Cerebellar cortex (tissue), 1 donor: ENCODE data around the gene BABAM1.
A peak's percentile ranks its signal among the peaks of the same experiment; 100 is the strongest.
"Not testable (repeated sequence)": the region's sequence is repeated elsewhere in the genome, so short reads cannot be mapped to it uniquely, and the experiment has no call there.

ENCODE experiments used
- DNase-seq: peaks from one replicate; pipeline ENCODE4 v3.0.0-alpha.2; 2015; ENCODE audit warnings: low spot score

The BABAM1 gene

DNA sequence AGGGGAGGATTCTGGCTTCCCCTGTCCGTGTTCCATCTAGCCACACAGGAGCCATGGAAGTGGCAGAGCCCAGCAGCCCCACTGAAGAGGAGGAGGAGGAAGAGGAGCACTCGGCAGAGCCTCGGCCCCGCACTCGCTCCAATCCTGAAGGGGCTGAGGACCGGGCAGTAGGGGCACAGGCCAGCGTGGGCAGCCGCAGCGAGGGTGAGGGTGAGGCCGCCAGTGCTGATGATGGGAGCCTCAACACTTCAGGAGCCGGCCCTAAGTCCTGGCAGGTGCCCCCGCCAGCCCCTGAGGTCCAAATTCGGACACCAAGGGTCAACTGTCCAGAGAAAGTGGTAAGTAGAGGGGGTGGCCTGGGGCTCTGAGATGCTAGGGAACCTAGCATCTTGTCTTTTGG is 1.5 kb downstream of the BABAM1 start:
- DNase-seq: no peak

DNA sequence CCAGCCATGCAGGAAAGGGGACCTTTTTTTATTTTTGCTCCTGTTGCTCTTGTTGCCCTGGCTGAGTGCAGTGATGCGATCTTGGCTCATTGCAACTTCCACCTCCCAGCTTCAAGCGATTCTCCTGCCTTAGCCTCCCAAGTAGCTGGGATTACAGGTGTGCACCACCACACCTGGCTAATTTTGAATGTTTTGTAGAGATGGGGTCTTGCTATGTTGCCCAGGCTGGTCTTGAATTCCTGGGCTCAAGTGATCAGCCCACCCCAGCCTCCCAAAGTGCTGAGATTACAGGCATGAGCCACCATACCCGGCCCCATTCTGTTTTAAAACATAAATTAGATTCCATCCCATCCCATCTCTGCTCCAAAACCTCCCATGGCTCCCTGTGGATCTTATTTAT is 7.6 kb downstream of the BABAM1 start:
- not testable (repeated sequence) for DNase-seq

DNA sequence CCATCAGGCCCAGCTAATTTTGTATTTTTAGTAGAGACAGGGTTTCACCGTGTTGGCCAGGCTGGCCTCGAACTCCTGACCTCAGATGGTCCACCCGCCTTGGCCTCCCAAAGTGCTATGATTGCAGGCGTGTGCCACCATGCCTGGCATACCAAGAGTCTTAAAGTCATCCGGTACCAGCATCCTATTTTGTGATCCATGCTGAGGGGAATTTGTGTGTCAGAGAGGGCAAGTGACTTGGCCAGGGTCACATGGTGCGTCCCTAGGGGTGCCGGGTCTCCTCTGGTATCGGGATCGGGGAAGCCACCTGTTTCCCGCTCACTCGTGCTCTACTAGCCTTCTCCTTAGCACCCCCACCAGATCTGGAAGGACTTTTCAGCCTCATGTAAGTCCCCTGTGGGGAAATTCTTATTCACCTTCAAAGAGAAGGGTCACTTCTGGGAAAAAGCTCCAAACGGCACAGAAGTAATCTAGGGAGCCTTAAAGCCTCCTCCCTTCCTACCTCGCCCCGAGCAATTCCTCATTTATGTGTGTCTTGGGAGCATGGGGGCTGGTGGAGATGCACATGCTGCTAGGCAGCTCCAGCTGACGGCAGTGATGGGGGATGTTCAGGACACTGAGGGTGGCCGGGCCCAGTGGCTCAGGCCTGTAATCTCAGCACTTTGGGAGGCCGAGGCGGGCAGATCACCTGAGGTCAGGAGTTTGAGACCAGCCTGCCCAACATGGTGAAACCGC is 8.4 kb downstream of the BABAM1 start:
- DNase-seq: no peak

DNA sequence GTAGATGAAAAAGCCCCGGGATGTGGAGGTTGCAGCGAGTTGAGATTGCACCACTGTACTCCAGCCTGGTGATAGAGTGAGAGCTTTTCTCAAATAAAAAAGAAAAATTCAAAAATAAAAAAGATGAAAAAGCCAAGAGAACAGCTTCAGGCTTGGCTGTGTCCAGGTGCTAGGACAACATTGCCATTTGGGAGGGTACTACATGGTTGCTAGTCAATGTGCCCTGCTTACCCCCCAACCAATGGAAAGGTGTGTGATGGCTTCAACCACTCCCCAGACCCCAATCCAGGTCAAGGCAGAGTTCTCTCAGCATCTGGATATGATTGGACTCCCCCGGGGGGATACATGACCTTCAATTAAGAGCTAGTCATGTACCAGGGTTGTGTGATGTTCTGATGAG is 12.2 kb downstream of the BABAM1 start:
- no peak for DNase-seq

DNA sequence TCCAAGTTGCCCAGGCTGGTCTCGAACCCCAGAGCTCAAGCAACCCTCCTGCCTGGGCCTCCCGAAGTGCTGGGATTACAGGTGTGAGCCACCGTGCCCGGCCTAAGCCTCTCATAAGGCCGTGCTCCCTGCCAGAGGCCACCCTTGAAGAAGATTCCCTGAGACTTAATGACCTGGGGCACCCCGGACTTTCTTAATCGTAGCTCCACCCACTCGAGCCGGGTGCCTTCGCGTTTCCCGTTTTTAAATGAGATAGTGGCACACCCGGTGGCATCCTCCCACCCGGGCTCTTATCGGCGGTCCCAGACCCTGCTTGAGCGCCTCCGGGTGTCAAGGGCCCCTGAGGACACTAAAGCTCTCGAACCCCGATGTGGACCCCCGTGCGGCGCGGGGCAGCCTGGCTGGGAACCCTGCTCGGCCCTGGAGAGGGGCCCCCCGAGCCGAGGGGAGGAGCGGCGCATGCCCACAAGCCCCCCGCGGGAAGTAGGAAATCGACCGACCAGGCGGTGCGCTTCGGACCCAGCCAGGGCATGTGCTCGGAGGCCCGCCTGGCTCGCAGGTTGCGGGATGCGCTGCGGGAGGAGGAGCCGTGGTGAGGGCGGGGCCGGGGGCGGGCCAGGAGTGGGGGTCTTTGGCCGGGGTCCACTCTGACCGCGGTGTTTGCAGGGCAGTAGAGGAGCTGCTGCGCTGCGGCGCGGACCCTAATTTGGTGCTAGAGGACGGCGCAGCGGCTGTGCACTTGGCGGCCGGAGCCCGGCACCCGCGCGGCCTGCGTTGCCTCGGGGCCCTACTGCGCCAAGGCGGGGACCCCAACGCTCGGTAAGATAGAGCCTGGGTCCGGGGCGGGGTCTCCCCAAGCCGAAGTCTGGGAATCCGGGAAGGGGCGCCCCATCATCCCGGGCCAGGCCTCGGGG is 14.4 kb downstream of the BABAM1 start, which contains the start of gene ANKLE1:
Gene ANKLE1, plus strand, starts transcription at position 511 of the 914 bp plus-strand sequence. Its CDS starts 20 bp downstream, at position 531.
- DNase-seq: no peak

DNA sequence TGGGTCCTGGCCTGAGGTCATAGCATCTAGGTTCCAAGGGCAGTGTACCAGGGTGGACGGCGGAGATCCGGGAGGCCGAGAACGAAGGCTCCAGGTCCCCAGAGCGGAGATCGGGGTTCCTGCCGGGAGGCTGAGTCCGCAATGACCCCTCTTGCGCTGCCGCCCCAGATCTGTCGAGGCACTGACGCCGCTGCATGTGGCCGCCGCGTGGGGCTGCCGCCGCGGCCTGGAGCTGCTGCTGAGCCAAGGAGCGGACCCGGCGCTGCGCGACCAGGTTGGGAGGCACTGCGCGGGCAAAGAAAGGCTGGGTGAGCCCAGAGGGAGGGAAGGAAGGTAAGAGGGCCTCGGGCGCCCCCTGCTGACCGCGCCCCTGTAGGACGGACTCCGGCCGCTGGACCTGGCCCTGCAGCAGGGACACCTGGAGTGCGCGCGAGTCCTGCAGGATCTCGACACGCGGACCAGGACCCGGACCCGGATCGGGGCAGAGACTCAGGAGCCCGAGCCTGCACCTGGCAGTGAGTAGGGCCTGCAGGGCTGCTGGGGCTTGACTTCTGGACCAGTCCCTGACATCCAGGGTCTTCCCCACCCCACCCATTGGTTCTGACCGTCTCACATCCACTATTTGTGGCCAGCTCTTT is 15.4 kb downstream of the BABAM1 start:
- peak; percentile 85 for DNase-seq

DNA sequence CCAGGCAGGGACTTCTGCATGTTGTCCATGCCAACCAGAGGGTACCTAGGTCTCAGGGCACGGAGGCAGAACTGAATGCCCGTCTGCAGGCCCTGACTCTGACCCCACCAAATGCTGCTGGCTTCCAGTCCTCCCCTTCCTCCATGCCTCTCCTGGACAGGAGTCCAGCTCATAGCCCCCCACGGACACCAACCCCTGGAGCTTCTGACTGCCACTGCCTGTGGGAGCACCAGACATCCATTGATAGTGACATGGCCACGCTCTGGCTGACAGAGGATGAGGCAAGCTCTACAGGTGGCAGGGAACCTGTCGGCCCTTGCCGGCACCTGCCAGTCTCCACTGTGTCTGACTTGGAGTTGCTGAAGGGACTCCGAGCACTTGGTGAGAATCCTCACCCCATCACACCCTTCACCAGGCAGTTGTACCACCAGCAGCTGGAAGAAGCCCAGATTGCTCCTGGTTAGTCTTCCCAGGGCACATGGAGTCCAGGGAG is 16.3 kb downstream of the BABAM1 start:
- DNase-seq: no peak

DNA sequence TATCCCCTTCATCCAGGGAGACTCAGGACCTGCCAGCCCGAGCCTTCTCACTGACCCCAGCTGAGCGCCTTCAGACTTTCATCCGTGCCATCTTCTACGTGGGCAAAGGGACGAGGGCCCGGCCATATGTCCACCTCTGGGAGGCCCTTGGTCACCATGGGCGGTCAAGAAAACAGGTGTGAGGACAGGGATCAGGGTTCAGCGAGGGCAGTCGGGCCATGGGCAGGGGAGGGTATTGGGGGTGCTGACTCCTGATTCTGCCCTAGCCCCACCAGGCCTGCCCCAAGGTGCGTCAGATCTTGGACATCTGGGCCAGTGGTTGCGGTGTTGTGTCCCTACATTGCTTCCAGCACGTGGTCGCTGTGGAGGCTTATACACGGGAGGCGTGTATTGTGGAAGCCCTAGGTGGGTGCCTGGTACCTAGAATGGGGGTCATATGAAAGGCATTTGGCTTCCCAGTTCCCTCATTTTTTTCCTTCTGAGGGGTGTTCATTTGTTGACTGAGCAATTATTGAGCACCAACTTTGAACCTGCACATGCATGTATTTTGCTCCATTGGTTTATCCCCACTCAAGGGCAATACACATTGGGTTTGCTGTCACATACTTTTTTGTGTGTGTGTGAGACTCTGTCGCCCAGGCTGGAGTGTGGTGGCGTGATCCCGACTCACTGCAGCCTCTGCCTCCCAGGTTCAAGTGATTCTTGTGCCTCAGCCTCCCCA is 18.3 kb downstream of the BABAM1 start:
- no peak for DNase-seq

DNA sequence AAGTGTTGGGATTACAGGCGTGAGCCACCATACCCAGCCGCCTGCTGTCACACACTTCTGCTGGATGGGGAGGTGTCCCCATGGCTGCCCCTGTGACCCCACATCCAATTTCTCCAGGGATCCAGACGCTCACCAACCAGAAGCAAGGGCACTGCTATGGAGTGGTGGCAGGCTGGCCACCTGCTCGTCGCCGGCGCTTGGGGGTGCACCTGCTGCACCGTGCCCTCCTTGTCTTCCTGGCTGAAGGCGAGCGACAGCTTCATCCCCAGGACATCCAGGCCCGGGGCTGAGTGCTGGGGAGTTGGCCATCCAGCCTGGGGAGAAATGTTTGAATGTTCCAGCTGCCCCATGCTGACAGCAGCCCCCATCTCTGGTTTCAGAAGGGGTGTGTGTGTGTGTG is 19.0 kb downstream of the BABAM1 start:
- no peak for DNase-seq

DNA sequence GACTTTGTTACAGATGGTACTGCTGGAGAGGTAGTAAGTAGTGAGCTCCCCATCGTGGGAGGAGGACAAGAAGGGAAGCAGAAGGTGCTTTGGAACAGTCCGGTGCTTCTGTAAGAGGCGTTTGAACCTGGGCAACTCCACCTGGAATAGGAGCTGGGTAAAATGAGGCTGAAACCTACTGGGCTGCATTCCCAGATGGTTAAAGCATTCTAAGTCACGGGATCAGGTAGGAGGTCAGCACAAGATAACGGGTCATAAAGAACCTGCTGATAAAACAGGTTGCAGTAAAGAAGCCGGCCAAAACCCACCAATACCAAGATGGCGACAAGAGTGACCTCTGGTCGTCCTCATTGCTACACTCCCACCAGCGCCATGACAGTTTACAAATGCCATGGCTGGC is 19.5 kb downstream of the BABAM1 start:
- no peak for DNase-seq

DNA sequence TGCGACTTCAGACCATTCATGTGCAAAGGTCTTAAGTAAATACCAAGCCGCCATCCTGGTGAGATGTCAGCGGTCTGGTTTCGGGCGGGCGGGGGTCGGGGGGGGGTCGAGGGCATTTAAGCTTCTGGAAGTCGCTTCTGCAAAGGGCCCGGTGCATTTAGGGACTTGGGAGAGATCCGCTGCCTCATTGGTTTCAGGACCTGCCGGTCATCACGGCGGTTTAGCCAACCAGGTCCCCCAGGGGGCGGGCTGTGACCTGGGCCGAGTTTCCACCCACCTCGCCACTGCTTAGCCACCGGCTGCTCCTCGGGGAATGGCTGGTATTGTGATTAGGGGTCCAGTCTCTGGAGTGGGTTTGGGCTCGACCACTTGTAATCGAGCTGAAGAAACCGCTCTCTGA is 22.2 kb downstream of the BABAM1 start:
- peak; percentile 66 for DNase-seq

DNA sequence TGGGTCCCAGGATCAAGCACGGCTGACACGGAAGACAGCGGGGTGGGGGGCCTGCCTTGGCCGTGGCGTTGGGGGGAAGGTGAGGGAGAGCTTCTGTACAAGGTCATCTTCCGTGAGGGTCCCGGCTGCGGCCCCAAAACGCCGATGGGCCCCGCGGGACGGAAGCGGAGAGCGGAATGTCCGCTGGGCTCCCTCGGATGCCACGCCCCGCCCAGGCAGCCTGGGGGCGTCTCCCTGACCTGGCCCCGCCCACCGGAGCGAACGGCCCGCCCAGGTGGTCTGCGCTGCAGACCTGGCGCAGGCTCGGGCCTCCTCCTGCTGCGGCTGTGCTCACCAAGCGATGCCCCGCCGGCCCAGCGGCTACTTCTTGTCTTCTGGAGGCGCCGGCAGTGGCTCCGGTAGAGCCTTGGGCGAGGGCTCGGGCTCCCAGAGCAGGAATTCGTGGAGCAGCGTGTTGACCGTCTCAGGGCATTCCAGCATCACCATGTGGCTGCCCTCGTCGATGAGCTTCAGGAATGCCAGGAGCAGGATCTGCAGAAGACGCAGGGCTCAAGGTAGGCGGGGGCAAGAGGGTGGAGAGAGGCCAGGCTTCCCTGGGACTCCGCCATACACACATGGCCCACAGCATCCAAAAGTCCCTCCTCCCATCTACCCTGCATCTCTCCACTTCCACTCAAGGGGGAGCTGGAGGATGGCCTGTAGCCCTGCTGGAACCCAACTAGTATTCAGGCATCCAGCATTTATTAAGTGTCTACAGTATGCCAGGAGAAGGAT is 25.2 kb downstream of the BABAM1 start:
- DNase-seq: peak; percentile 94

DNA sequence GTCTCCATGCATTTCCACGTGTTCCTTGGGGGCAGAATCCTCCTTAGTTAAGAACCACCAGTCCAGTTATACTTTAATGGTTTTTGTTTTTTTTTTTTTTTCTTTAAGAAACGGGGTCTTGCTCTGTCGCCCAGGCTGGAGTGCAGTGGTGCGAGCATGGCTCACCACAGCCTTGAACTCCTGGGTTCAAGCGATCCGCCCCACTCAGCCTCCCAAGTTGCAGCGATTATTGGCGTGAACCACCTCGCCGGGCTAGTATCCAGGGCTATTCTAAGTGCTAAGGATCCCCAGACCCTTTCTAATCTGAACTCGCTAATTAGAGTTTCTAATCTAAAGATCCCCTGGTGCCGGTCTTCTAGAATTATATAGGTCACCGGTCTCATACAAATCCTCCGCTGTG is 26.4 kb downstream of the BABAM1 start:
- DNase-seq: no peak

DNA sequence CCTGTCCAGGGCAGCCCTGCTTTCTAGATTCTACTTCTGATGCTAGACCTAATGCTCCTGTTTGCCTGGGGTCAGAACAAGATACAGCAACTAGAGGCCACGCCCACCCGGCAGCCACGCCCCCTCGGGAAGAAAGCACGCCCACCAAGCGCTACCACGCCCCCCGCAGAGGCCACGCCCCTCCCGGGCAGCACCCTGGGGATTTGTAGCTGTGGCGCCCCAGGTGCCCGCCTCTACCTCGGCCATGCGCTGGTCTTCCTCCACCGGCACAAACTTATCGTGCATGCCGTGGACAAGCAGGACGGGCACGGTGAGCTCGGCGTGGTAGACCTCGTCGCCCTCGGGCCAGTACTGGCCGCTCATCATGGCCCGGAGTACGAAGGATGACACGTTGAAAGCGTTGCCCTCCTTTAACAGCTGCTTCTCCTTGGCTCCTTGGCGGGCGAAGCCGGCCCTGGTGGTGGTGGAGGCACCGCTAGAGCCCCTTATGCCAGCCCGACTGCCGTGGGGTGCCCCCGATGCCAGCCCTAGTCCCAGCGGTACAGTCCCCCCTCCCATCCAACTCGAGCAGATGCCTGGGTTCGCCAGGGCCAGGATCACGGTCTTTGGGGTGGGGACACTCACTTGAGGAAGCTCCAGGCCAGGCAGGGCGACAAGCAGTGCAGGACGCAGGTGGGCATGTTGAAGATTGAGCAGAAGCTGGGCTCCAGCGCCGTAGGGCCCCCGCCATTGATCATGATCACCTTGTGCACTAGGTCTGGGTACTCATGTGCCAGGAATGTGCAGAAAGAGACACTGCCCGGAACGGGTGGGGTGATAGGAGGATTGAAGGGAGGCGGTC is 27.0 kb downstream of the BABAM1 start:
- no peak for DNase-seq

DNA sequence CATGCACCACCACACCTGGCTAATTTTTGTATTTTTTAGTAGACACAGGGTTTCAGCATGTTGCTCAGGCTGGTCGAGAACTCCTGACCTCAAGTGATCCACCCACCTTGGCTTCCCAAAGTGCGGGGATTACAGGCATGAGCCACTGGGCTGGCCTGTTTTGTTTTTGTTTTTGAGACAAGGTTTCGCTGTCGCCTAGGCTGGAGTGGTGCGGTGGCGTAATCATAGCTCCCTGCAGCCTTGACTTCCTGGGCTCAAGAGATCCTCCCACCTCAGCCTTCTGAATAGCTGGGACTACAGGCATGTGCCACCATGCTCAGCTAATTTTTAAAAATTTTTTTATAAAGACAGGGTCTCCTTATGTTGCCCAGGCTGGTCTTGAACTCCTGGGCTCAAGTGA is 28.3 kb downstream of the BABAM1 start:
- DNase-seq: not testable (repeated sequence)

DNA sequence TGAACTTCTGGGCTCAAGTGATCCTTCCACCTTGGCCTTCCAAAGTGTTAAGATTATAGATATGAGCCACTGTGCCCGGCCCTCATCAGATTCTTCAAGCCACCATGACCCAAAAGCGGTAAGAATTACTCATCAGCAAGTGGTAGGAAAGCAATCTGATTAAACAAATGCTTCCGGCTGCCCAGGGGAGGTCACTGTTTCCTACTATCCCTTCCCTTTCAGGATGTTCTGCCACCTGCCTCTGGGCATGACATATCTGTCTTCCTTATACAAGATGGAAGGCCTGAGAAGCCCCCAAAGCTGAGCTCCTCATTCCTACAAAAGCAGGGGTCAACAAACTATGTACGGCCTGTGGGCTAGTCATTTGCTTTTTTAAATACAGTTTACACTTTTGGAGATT is 29.0 kb downstream of the BABAM1 start:
- no peak for DNase-seq

DNA sequence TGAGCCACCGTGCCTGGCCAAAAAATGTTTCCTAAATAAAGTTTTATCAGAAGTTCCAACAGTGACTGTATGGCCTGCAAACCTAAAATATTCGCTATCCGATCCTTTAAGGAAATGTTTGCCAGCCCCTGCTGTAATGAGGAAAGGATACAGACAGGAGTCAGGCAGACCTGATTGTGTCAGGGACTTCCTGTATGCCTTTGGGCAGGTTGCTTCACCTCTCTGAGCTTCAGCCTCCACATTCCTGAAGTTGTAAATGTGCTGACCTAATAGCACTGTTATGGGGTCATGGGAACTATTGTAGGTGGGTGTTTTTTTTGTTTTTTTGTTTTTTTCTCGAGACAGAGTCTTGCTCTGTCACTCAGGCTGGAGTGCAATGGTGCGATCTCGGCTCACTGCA is 29.7 kb downstream of the BABAM1 start:
- no peak for DNase-seq

DNA sequence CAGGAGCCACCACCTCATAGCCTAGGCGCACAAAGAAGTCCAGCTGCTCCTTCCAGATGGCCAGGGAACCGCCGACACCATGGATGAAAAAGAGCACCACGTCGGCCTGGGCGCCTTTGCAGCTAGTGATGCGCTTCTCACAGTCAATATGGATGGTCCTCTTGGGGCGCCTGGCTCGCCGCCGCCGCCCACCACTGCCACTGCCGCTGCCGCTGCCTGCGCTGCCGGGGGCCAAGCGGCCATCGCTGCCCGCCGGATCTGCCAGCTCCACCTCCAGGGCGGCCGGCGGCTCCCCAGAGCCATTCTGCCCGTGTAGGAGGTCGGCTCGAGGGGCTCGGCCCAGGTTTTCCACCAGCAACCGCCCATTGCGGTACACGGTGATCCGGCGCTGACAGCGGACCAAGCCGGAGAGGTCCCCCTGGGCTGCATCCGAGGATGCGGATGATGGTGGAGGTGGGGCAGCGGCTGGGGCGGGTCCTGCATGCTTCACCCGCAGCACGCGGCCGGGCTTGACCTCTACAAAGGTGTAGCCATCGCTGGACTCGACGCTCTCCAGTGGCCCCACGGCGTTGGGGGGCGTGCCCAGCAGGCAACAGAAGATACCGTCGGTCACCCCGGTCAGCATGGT is 33.9 kb downstream of the BABAM1 start:
- DNase-seq: no peak

DNA sequence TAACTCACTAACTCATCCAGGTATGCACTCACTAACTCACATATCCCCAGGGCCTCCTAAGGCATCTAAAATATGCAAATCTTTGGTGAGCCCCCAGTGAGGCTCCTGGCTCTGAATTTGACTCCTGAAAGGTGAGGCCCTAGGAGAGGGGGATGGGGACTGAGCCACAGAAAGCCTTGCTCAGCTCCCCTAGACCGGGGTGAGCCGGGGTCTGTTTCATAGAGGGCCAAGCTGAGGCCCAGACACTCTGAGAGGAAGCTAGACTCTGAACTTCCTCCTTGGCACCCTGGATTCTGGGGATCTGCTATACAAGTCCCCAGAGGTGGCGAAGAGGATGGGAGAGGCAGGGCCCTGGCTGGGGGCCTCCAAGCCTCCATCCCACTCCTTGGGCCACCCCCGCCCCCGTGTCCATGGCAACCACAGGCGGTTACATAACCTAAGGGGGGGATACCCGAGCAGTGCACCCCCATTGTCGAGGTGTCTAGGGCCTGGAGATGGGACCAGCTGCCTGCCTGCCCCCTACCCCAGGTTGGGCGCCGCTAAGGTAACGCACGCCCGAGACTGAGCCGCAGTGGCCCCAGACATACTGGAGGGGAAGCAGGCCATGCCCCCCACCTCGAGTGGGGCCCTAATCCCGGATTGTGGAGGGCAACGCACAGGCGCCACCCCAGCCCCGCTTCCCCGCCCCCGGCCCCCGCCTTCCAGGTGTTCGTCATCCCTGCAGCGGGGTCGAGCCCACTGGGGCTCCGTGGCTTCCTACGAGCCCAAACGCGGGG is 35.3 kb downstream of the BABAM1 start:
- no peak for DNase-seq
